Left lung (tissue), 10 donors: ENCODE results near the gene SNX30. TPM values are rescaled to one million over a fixed set of nuclear protein-coding genes. Genes with fewer than 3 reads are reported as not detected.

Experiments
- ATAC-seq: fragments of 200-7000 bp; cut with Tn5 transposase; one replicate; pipeline ENCODE4 v1.9.1; 2020; ENCODE audit warnings: moderate library complexity
- DNase-seq, 4 donors: peaks; one replicate each; pipeline ENCODE4 v3.0.0-alpha.2; 2013 to 2020
- H3K27ac ChIP-seq, 2 donors: fragments of 200-600 bp; sonication (generic) in 1 of 2; one replicate each; pipeline versions ENCODE4 v1.5.0 to v1.8.0; 2020 to 2021
- H3K27me3 ChIP-seq, 2 donors: fragments of 200-600 bp; sonication (generic) in 1 of 2; one replicate each; pipeline versions ENCODE4 v1.5.0 to v1.8.0; 2020 to 2021
- H3K36me3 ChIP-seq, 2 donors: fragments of 200-600 bp; sonication (generic) in 1 of 2; one replicate each; pipeline versions ENCODE4 v1.5.0 to v1.8.0; 2020 to 2021
- H3K4me1 ChIP-seq, 2 donors: fragments of 200-600 bp; one replicate each; pipeline ENCODE4 v1.8.0; 2021
- H3K4me3 ChIP-seq, 2 donors: fragments of 200-600 bp; sonication (generic) in 1 of 2; one replicate each; pipeline versions ENCODE4 v1.5.0 to v1.8.0; 2020 to 2021; ENCODE audit warnings: mild to moderate bottlenecking in 1 of 2
- H3K9me3 ChIP-seq, 2 donors: fragments of 200-600 bp; sonication (generic) in 1 of 2; one replicate each; pipeline versions ENCODE4 v1.5.0 to v1.8.0; 2020 to 2021
- intact Hi-C, 2 donors: fragments of 100-400 bp; cut with DNase I; formaldehyde crosslinking; loops; one replicate each; pipeline versions ENCODE4 v1.11.2 to v1.14.2; 2022
- polyA plus RNA-seq, 6 donors: library from polyadenylated mRNA; unstranded; fragments of 120-200 nt; gene quantifications; one replicate each; pipeline ENCODE4 v1.2.1, GENCODE V29; 2013; ENCODE audit not compliant: insufficient read length in 6 of 6
- total RNA-seq, 2 donors: library from RNA; stranded (reverse); fragmentation: NEBNext Ultra II Directional; extraction: Animal tissue kit (Norgen Biotek cat#: 25700); gene quantifications; one replicate each; pipeline ENCODE4 v1.2.1, GENCODE V29; 2021
- TF ChIP-seq, protein P1 (sequence below), 2 donors: fragments of 200-600 bp; sonication (generic) in 1 of 2; IDR thresholded peaks; one replicate each; pipeline versions ENCODE4 v1.5.0 to v1.8.0; 2021; ENCODE audit warnings: antibody characterized with exemption in 2 of 2
- donor health status: DM: no; HTN: yes; CAD: no.
- donor health status: DM: no; HTN: no; CAD: no.

The SNX30 gene
- total and polyA plus RNA-seq, 8 donors = 22.4 to 69.4 (median 34.6) TPM

DNA sequence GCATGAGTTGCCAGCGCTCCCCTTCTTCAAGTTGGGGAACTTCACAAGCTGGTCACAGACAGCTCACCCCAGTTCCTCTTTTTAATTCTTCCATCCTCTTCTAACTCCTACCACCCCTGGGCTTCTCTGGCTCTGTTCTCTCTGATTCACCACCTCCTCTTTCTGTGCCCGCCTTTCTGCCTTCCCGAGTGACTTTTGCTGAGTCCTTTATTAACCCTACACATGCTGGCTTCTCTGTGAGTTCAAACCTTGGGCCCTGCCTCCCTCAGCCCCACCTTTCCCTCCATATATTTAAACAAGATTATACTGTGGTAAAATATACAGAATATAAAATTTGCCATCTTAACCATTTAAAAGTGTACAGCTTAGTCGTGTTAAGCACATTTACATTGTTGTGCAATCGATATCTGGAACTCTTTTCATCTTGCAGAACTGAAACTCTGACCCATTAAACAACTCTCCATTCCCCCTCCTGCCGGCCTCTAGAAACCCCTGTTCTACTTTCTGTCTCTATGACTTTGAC, 108.1 kb downstream of the SNX30 start:
- Histone ChIP-seq H3K36me3 (peaks cover 0 to 8% of the 10 kb centered on the region in 2 donors), H3K9me3 (no peaks in the 10 kb centered on the region), H3K4me1 (peaks cover 36 to 84% of the 10 kb centered on the region in 2 donors), H3K4me3 (no peak overlapping the region), H3K27me3 (no peaks in the 10 kb centered on the region), H3K27ac (peak overlapping the region; percentile 42 to 89)
- intact Hi-C loops = no loop called here
- TF ChIP-seq, protein P1, sequence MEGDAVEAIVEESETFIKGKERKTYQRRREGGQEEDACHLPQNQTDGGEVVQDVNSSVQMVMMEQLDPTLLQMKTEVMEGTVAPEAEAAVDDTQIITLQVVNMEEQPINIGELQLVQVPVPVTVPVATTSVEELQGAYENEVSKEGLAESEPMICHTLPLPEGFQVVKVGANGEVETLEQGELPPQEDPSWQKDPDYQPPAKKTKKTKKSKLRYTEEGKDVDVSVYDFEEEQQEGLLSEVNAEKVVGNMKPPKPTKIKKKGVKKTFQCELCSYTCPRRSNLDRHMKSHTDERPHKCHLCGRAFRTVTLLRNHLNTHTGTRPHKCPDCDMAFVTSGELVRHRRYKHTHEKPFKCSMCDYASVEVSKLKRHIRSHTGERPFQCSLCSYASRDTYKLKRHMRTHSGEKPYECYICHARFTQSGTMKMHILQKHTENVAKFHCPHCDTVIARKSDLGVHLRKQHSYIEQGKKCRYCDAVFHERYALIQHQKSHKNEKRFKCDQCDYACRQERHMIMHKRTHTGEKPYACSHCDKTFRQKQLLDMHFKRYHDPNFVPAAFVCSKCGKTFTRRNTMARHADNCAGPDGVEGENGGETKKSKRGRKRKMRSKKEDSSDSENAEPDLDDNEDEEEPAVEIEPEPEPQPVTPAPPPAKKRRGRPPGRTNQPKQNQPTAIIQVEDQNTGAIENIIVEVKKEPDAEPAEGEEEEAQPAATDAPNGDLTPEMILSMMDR (IDR thresholded peaks at IDR 0.05) = no peak
- peak in 2 of 4 donors; percentile 36 to 51 for DNase-seq
- ATAC-seq = peak; percentile 50

GRCh38 chr9:112860451-112860850, 109.9 kb downstream of the SNX30 start:
- H3K36me3 ChIP-seq = peaks cover 0 to 3% of the 10 kb centered on the region in 2 donors
- DNase-seq (no peak), ATAC-seq (no peak)
- H3K27ac ChIP-seq = peak overlapping the region; percentile 81 to 89
- intact Hi-C loops = no loop called here
- no peak overlapping the region for H3K4me3 ChIP-seq
- no peaks in the 10 kb centered on the region for H3K9me3 ChIP-seq
- TF ChIP-seq, protein P1 (IDR thresholded peaks at IDR 0.05) = no peak
- H3K4me1 ChIP-seq = peaks cover 42 to 86% of the 10 kb centered on the region in 2 donors
- no peaks in the 10 kb centered on the region for H3K27me3 ChIP-seq

DNA sequence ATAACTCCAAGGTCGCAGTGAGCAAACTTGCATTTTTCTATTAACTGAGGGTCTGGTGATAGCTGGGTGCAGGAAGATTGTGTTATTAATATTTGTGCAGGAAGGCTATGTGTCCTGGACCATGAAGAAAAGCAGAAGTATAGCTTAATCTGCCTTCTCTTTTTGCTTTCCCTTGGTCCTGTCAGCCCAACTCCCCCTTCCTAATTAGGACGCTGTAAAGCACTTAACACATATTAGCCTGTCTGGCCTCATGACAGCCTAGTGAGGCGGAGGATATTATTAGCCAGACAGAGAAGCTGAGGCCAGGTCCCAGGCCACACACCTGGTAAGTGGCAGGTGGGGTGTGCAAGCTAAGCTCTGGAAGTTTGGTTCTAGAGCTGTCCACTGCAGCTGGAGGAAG, 110.6 kb downstream of the SNX30 start:
- ATAC-seq (peak; percentile 4), DNase-seq (no peak)
- peak overlapping the region; percentile 81 to 89 for H3K27ac ChIP-seq
- peaks cover 42 to 89% of the 10 kb centered on the region in 2 donors for H3K4me1 ChIP-seq
- H3K36me3 ChIP-seq = peaks cover 0 to 8% of the 10 kb centered on the region in 2 donors
- H3K9me3 ChIP-seq = no peaks in the 10 kb centered on the region
- intact Hi-C loops = no loop called here
- no peak overlapping the region for H3K4me3 ChIP-seq
- TF ChIP-seq, protein P1 (IDR thresholded peaks at IDR 0.05) = no peak
- no peaks in the 10 kb centered on the region for H3K27me3 ChIP-seq

DNA sequence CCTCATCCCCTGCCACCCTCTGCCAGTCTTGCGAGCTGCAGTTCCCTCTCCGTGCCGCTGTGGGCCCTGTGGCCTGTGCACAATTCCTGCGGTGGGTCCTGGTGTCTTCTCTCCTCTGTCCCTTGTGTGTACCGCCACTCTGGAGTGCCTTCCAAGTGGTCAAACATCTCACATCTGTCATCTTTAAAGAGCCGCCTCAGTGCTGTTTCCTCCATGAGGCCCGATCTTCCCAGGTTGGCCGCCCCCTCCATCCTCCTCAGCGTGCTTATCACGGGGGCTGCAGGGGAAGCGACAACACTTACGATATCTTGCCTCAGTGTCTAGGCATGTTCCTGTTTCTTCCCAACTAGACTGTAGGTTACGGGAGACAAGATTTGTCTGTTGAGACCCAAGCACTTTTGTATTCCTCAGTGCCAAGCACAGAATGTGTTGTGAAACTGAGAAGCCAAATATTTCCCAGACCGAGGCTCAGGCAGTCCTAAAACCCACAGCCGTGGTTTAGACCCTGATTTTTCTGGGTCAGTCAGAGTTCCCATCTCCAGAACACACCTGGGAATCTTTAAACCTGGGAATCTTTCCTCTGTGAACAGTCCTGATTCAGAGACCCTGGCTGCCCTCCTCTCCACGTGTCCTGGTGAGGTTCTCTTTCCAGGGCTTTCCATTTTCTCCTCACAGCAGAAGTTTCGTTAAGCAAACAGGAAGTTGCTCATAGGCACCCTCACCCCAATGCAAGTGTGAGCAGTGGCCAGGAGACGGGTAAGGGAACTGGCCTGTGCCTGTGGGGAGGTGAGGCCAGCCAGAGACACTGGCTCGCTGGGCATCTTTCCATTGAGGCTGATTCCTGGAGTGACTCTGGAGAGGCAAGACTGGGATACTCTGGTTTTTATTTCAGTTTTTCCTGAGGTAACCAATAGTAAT, 111.3 kb downstream of the SNX30 start:
- peak overlapping the region; percentile 81 to 89 for H3K27ac ChIP-seq
- no peaks in the 10 kb centered on the region for H3K9me3 ChIP-seq
- peak overlapping the region in 1 of 2 donors; percentile 13 for H3K4me3 ChIP-seq
- H3K4me1 ChIP-seq = peaks cover 42 to 87% of the 10 kb centered on the region in 2 donors
- H3K36me3 ChIP-seq = peaks cover 0 to 9% of the 10 kb centered on the region in 2 donors
- peak; percentile 31 to 83 (median 67) for DNase-seq
- peak; percentile 32 for ATAC-seq
- intact Hi-C loops = no loop called here
- H3K27me3 ChIP-seq = no peaks in the 10 kb centered on the region
- TF ChIP-seq, protein P1 (IDR thresholded peaks at IDR 0.05) = peak in 1 of 2 donors; percentile 23

DNA sequence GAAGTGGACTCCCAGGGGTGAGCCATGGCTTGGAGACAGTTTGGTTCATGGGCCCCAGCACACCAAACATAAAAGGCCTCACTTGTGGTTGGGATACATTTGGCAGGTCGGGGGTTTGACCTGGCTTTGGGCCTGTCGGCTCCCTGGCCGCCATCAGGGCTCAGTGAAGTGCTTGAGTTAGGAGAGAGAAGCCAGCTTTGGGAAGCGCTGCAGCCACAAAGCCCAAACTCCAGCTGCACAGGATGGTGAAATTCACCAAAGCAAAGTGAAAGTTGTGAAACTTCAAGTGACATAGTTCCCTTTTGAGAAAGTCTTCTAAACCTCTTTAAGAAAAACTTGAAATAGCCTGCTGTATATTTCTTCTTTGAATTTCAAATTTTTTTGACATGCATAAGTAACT, 112.7 kb downstream of the SNX30 start:
- intact Hi-C loops = no loop called here
- ATAC-seq (peak; percentile 11), DNase-seq (peak; percentile 35 to 77 (median 64))
- Histone ChIP-seq H3K36me3 (peaks cover 0 to 11% of the 10 kb centered on the region in 2 donors), H3K4me3 (no peak overlapping the region), H3K9me3 (no peaks in the 10 kb centered on the region), H3K4me1 (peaks cover 40 to 78% of the 10 kb centered on the region in 2 donors), H3K27me3 (no peaks in the 10 kb centered on the region), H3K27ac (peak overlapping the region; percentile 81 to 89)
- TF ChIP-seq, protein P1 (IDR thresholded peaks at IDR 0.05) = no peak
